Left lung (tissue), 10 donors: ENCODE data around the gene YIPF5. TPM values are rescaled to one million over a fixed set of nuclear protein-coding genes. Genes with fewer than 3 reads are reported as not detected.
A peak's percentile ranks its signal among the peaks of the same experiment; 100 is the strongest.

Experiments
- ATAC-seq: fragments of 200-7000 bp; cut with Tn5 transposase; one replicate; pipeline ENCODE4 v1.9.1; 2020; ENCODE audit warnings: moderate library complexity
- DNase-seq, 4 donors: peaks; one replicate each; pipeline ENCODE4 v3.0.0-alpha.2; 2013 to 2020
- H3K27ac ChIP-seq, 2 donors: fragments of 200-600 bp; sonication (generic) in 1 of 2; one replicate each; pipeline versions ENCODE4 v1.5.0 to v1.8.0; 2020 to 2021
- H3K27me3 ChIP-seq, 2 donors: fragments of 200-600 bp; sonication (generic) in 1 of 2; one replicate each; pipeline versions ENCODE4 v1.5.0 to v1.8.0; 2020 to 2021
- H3K36me3 ChIP-seq, 2 donors: fragments of 200-600 bp; sonication (generic) in 1 of 2; one replicate each; pipeline versions ENCODE4 v1.5.0 to v1.8.0; 2020 to 2021
- H3K4me1 ChIP-seq, 2 donors: fragments of 200-600 bp; one replicate each; pipeline ENCODE4 v1.8.0; 2021
- H3K4me3 ChIP-seq, 2 donors: fragments of 200-600 bp; sonication (generic) in 1 of 2; one replicate each; pipeline versions ENCODE4 v1.5.0 to v1.8.0; 2020 to 2021; ENCODE audit warnings: mild to moderate bottlenecking in 1 of 2
- H3K9me3 ChIP-seq, 2 donors: fragments of 200-600 bp; sonication (generic) in 1 of 2; one replicate each; pipeline versions ENCODE4 v1.5.0 to v1.8.0; 2020 to 2021
- CTCF ChIP-seq, 2 donors: fragments of 200-600 bp; sonication (generic) in 1 of 2; IDR thresholded peaks; one replicate each; pipeline versions ENCODE4 v1.5.0 to v1.8.0; 2021; ENCODE audit warnings: antibody characterized with exemption in 2 of 2
- intact Hi-C, 2 donors: fragments of 100-400 bp; cut with DNase I; formaldehyde crosslinking; loops; one replicate each; pipeline versions ENCODE4 v1.11.2 to v1.14.2; 2022
- polyA plus RNA-seq, 6 donors: library from polyadenylated mRNA; unstranded; fragments of 120-200 nt; gene quantifications; one replicate each; pipeline ENCODE4 v1.2.1, GENCODE V29; 2013; ENCODE audit not compliant: insufficient read length in 6 of 6
- total RNA-seq, 2 donors: library from RNA; stranded (reverse); fragmentation: NEBNext Ultra II Directional; extraction: Animal tissue kit (Norgen Biotek cat#: 25700); gene quantifications; one replicate each; pipeline ENCODE4 v1.2.1, GENCODE V29; 2021
- donor health status: DM: no; HTN: yes; CAD: no.
- donor health status: DM: no; HTN: no; CAD: no.

Gene YIPF5
- total and polyA plus RNA-seq, 8 donors: 58.9 to 67.6 (median 62.8) TPM

- Histone ChIP-seq H3K27me3 (no peaks in the 10 kb centered on the region), H3K4me3 (no peak overlapping the region), H3K4me1 (no peaks in the 10 kb centered on the region), H3K36me3 (no peaks in the 10 kb centered on the region), H3K9me3 (no peaks in the 10 kb centered on the region), H3K27ac (no peak overlapping the region)
- no peak for TF ChIP-seq CTCF (IDR thresholded peaks at IDR 0.05)
- intact Hi-C loops: no loop called here
- ATAC-seq: no peak
- no peak for DNase-seq
Measured at GRCh38 chr5:144151026-144151425, 19.4 kb downstream of the YIPF5 start.

GRCh38 chr5:144144956-144145751 lies 25.3 kb downstream of the YIPF5 start:
- intact Hi-C loops: no loop called here
- DNase-seq (peak in 1 of 4 donors; percentile 33), ATAC-seq (no peak)
- no peaks in the 10 kb centered on the region for H3K9me3 ChIP-seq
- no peak for TF ChIP-seq CTCF (IDR thresholded peaks at IDR 0.05)
- no peak overlapping the region for H3K27ac ChIP-seq
- no peaks in the 10 kb centered on the region for H3K36me3 ChIP-seq
- H3K4me3 ChIP-seq: no peak overlapping the region
- no peaks in the 10 kb centered on the region for H3K27me3 ChIP-seq
- peaks cover 0 to 9% of the 10 kb centered on the region in 2 donors for H3K4me1 ChIP-seq

GRCh38 chr5:144143625-144144024 lies 26.8 kb downstream of the YIPF5 start:
- ATAC-seq (no peak), DNase-seq (no peak)
- H3K36me3 ChIP-seq: no peaks in the 10 kb centered on the region
- H3K4me3 ChIP-seq: no peak overlapping the region
- H3K9me3 ChIP-seq: no peaks in the 10 kb centered on the region
- TF ChIP-seq CTCF (IDR thresholded peaks at IDR 0.05): no peak
- H3K4me1 ChIP-seq: peaks cover 0 to 9% of the 10 kb centered on the region in 2 donors
- H3K27ac ChIP-seq: no peak overlapping the region
- intact Hi-C loops: no loop called here
- no peaks in the 10 kb centered on the region for H3K27me3 ChIP-seq

- intact Hi-C loops: no loop called here
- Histone ChIP-seq H3K9me3 (no peaks in the 10 kb centered on the region), H3K27ac (no peak overlapping the region), H3K4me1 (peaks cover 0 to 9% of the 10 kb centered on the region in 2 donors), H3K4me3 (no peak overlapping the region), H3K36me3 (no peaks in the 10 kb centered on the region), H3K27me3 (no peaks in the 10 kb centered on the region)
- DNase-seq (no peak), ATAC-seq (no peak)
- no peak for TF ChIP-seq CTCF (IDR thresholded peaks at IDR 0.05)
Measured at GRCh38 chr5:144142824-144143162, 27.7 kb downstream of the YIPF5 start.

- no peaks in the 10 kb centered on the region for H3K27me3 ChIP-seq
- no peaks in the 10 kb centered on the region for H3K36me3 ChIP-seq
- TF ChIP-seq CTCF (IDR thresholded peaks at IDR 0.05): peak; percentile 40 to 58
- ATAC-seq (peak; percentile 88), DNase-seq (peak in 2 of 4 donors; percentile 29 to 41)
- H3K4me3 ChIP-seq: no peak overlapping the region
- H3K27ac ChIP-seq: no peak overlapping the region
- intact Hi-C loops: no loop called here
- no peaks in the 10 kb centered on the region for H3K9me3 ChIP-seq
- H3K4me1 ChIP-seq: peaks cover 0 to 9% of the 10 kb centered on the region in 2 donors
Measured at GRCh38 chr5:144142139-144142823, 28.2 kb downstream of the YIPF5 start.
